BLaER1 (cell line): ENCODE results near the gene ZNF236.
A peak's percentile ranks its signal among the peaks of the same experiment; 100 is the strongest.

ENCODE experiments used
- H3K27ac ChIP-seq: shearing (Covaris generic); formaldehyde crosslinking; 2 replicates; pipeline ENCODE4 v1.8.1; 2022
- H3K27me3 ChIP-seq: shearing (Covaris generic); formaldehyde crosslinking; 2 replicates; pipeline ENCODE4 v1.8.1; 2022
- H3K36me3 ChIP-seq: shearing (Covaris generic); formaldehyde crosslinking; 2 replicates; pipeline ENCODE4 v1.8.1; 2022
- H3K4me1 ChIP-seq: shearing (Covaris generic); formaldehyde crosslinking; 2 replicates; pipeline ENCODE4 v1.8.1; 2022
- H3K4me2 ChIP-seq: shearing (Covaris generic); formaldehyde crosslinking; 2 replicates; pipeline ENCODE4 v1.8.1; 2022
- H3K4me3 ChIP-seq: shearing (Covaris generic); formaldehyde crosslinking; 2 replicates; pipeline ENCODE4 v1.8.1; 2022
- H3K9ac ChIP-seq: shearing (Covaris generic); formaldehyde crosslinking; 2 replicates; pipeline ENCODE4 v1.8.1; 2022
- H3K9me3 ChIP-seq: shearing (Covaris generic); formaldehyde crosslinking; 2 replicates; pipeline ENCODE4 v1.8.1; 2022
- H4K20me1 ChIP-seq: shearing (Covaris generic); formaldehyde crosslinking; 2 replicates; pipeline ENCODE4 v1.8.1; 2022
- Cebpa-rat ChIP-seq: shearing (Covaris generic); IDR thresholded peaks from 2 replicates; pipeline ENCODE4 v1.8.1; 2022

ZNF236 gene

DNA sequence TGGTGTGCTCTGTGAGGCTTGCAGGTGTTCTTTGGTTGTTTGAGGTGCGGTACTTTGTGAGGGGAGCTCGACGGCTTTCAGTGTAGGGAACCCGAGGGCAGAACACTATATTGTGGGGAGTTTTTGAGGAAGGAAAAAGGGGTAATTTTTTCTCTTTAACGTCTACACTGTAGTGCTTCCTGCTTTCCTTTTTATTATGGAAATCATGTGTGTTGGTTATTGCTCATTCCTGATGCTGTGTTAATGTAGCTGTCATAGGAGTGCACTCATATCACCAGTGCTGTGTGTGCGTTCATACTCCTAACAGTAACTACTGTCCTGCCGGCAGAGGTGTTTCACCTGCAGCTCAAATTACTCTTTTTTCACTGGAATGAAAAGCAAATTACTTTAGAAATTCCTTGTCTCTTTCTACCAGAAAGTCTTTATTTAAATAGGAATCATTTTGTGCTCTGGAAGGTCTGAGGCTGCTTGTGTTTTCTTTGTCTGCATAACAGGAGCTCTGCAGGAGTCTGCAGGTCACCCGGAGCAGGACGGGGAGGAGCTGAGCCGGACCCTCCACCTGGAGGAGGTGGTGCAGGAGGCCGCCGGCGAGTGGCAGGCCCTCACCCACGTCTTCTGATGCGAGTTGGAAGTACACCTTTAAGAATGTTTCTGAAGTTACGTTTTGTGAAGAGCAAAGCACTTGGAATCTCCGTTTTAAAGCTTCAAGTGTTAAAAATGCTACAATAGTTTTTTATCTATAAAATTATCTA is 145.5 kb downstream of the ZNF236 start:
- Histone ChIP-seq H3K4me2 (no peak overlapping the region), H4K20me1 (no peaks in the 10 kb centered on the region), H3K9ac (no peak overlapping the region), H3K4me1 (peaks cover 38% of the 10 kb centered on the region), H3K27me3 (no peaks in the 10 kb centered on the region), H3K4me3 (no peak overlapping the region), H3K9me3 (peaks cover 15% of the 10 kb centered on the region), H3K27ac (no peak overlapping the region), H3K36me3 (peaks cover 34% of the 10 kb centered on the region)
- TF ChIP-seq Cebpa-rat, result no peak

DNA sequence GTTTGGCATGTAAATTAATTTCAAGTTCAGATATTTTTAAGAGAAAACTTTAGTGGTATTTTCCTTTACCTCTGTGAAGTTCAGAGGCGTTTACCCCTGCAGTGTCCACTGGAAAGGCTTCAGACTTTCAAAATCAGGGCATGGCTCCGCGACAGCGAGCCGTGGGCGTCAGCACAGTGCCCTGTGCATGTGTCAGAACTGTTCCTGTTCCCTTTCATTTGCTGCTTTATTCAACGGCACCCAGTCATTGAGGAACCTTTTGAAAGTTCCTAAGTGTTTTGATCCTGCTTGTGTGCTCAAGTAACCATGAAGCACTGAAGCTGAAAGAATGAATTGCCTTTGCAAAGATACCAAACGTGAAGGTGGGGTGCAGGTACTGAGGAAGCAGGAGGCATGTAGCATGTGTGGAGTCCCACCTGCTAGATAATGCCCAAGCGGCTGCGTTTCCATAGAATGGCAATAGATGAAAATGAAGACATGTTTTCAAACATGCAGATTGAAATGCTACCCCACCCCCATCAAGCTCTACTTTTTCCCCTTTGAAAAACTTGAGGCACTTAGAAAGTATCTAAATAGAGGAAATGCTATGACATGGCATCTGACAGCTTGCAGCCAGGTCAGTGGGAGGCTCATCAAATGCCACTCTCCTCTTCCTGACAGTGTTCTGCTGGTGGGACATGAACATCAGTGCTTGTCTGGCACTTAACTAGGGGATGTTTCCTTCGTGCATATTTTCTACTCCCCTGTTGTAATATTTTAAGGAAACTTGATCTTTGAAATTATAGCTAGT is 148.6 kb downstream of the ZNF236 start:
- no peak overlapping the region for H3K4me3 ChIP-seq
- peaks cover 9% of the 10 kb centered on the region for H3K9me3 ChIP-seq
- no peaks in the 10 kb centered on the region for H4K20me1 ChIP-seq
- H3K36me3 ChIP-seq, result peaks cover 37% of the 10 kb centered on the region
- no peak overlapping the region for H3K9ac ChIP-seq
- peaks cover 24% of the 10 kb centered on the region for H3K4me1 ChIP-seq
- no peak for TF ChIP-seq Cebpa-rat
- no peak overlapping the region for H3K27ac ChIP-seq
- no peaks in the 10 kb centered on the region for H3K27me3 ChIP-seq
- H3K4me2 ChIP-seq, result no peak overlapping the region

- H3K4me1 ChIP-seq, result peaks cover 18% of the 10 kb centered on the region
- H3K9ac ChIP-seq, result no peak overlapping the region
- H3K4me2 ChIP-seq, result no peak overlapping the region
- no peak overlapping the region for H3K4me3 ChIP-seq
- no peaks in the 10 kb centered on the region for H3K9me3 ChIP-seq
- no peaks in the 10 kb centered on the region for H4K20me1 ChIP-seq
- TF ChIP-seq Cebpa-rat, result no peak
- H3K27ac ChIP-seq, result no peak overlapping the region
- no peaks in the 10 kb centered on the region for H3K27me3 ChIP-seq
- H3K36me3 ChIP-seq, result peaks cover 30% of the 10 kb centered on the region
These were observed 149.9 kb downstream of the ZNF236 start for GRCh38 chr18:76972241-76972640.

GRCh38 chr18:76972846-76973519 is 150.6 kb downstream of the ZNF236 start:
- Histone ChIP-seq H3K4me3 (no peak overlapping the region), H4K20me1 (no peaks in the 10 kb centered on the region), H3K9me3 (no peaks in the 10 kb centered on the region), H3K27ac (no peak overlapping the region), H3K4me2 (no peak overlapping the region), H3K9ac (no peak overlapping the region), H3K36me3 (peaks cover 28% of the 10 kb centered on the region), H3K4me1 (peaks cover 18% of the 10 kb centered on the region), H3K27me3 (no peaks in the 10 kb centered on the region)
- no peak for TF ChIP-seq Cebpa-rat

DNA sequence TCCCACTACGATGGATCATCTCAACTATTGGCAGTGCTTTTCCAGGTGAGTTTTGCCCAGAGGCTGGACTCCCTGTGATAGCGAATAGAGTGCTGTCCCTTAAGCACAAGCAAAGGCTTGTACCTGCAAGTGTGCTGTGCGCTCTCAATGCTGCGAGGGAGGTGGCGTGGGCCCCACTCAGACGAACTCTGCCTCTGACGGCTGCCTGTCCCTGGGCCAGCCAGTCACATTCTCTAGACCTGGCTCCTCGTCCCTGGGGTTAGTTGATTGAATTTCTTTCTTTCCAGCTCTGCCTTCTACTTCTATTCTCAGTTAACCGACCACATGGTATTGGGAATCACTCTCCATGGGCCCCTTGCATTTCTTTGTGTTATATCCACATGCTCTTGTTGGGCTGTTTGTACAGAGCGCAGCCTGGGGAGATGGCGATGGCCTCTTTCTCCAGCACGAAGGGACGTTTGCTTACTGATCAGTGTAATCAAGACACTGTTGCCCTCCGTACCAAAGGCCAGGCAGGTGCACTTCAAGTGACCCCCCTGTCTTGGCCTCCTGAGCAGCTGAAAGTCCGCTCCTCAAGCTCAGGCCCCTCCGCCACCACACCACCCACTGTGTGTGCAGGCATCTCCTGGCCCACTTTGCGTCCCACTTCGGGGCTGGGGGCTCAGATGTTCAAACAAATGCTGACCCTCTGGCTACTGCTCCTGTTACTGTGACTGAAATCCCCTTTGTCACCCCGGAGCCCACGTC is 151.3 kb downstream of the ZNF236 start:
- peaks cover 18% of the 10 kb centered on the region for H3K4me1 ChIP-seq
- no peak overlapping the region for H3K4me3 ChIP-seq
- H3K27ac ChIP-seq, result no peak overlapping the region
- H3K36me3 ChIP-seq, result peaks cover 21% of the 10 kb centered on the region
- H4K20me1 ChIP-seq, result no peaks in the 10 kb centered on the region
- peak overlapping the region; percentile 35 for H3K4me2 ChIP-seq
- H3K9ac ChIP-seq, result no peak overlapping the region
- H3K27me3 ChIP-seq, result no peaks in the 10 kb centered on the region
- H3K9me3 ChIP-seq, result no peaks in the 10 kb centered on the region
- TF ChIP-seq Cebpa-rat, result no peak

DNA sequence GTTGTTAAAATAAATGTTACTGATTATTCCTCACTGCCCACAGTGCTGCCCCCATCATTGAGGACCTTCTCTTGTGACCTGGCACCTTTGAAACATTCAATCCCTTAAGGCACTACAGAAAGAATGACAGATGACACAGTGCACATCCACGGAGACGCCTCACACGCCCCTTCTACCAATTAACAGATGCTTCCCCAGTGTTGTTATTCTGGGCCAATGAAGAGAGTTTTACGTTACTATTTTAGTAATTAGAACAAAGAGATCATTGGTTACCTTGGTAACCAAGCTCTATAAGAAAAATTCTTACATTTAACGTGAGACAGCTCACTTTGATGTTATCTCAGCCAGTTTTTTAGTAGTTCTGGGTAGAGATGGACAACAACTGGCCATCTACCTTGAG is 152.0 kb downstream of the ZNF236 start:
- Histone ChIP-seq H3K27me3 (no peaks in the 10 kb centered on the region), H3K4me1 (peaks cover 23% of the 10 kb centered on the region), H3K27ac (no peak overlapping the region), H3K9me3 (no peaks in the 10 kb centered on the region), H3K4me3 (no peak overlapping the region), H3K36me3 (peaks cover 16% of the 10 kb centered on the region; the same call in 1 of the 2 replicates), H3K4me2 (peak overlapping the region; percentile 35), H4K20me1 (no peaks in the 10 kb centered on the region), H3K9ac (no peak overlapping the region)
- no peak for TF ChIP-seq Cebpa-rat

- H3K36me3 ChIP-seq, result peaks cover 16% of the 10 kb centered on the region; the same call in 1 of the 2 replicates
- no peak overlapping the region for H3K4me2 ChIP-seq
- TF ChIP-seq Cebpa-rat, result no peak
- H3K4me3 ChIP-seq, result no peak overlapping the region
- H3K27me3 ChIP-seq, result no peaks in the 10 kb centered on the region
- no peaks in the 10 kb centered on the region for H3K9me3 ChIP-seq
- H4K20me1 ChIP-seq, result no peaks in the 10 kb centered on the region
- no peak overlapping the region for H3K9ac ChIP-seq
- H3K4me1 ChIP-seq, result peaks cover 35% of the 10 kb centered on the region
- H3K27ac ChIP-seq, result no peak overlapping the region
These were observed 153.3 kb downstream of the ZNF236 start for GRCh38 chr18:76975577-76976110.

DNA sequence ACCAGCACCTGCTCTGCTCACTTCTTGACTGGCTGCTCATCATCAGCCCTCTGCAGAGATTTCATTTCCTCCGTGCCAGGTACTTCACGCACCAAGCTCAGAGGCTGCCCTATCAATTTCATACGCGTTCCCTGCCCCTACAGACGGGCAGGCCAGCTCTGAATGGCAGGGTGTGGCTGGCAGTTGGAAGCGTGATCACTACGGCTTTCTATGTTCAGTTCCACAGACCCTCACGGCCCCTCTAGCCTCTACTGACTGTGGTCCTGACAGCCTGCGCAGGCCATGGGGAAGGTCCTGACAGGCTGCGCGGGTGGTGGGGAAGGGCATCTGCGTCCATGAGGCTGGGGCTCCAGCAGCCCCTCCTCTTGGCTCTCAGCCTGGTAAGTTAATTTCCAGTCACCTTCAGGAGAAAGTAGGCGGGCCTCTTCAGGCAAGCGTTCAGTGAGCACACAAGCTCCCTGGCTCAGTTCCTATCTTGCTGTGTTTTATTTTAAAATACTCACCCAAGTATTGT is 154.8 kb downstream of the ZNF236 start:
- Histone ChIP-seq H3K4me2 (no peak overlapping the region), H3K36me3 (peaks cover 16% of the 10 kb centered on the region; the same call in 1 of the 2 replicates), H3K4me1 (peaks cover 43% of the 10 kb centered on the region)

DNA sequence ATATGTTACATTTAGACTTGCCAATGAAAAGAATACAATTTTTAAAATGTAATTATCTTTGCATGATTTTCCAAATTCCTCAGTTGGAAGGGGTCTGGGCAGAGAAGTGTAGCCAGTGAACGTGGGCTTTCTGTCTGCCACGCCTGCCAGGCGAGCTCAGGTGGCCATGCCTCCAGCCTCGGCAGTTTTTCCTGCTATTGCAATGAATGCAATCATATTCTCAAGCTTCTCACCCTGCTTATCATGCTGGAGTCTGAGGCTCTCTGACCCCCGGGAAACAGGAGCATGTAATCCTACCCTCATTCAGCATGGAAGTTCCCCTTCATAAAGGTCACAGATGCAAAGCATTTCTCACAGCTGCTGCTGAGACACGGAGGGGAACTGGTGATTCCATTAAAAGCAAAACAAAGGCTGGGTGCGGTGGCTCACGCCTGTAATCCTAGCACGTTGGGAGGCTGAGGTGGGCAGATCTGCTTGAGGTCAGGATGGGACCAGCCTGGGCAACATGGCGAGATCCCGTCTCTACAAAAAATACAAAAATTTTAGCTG is 155.4 kb downstream of the ZNF236 start:
- Histone ChIP-seq H4K20me1 (no peaks in the 10 kb centered on the region), H3K4me1 (peaks cover 44% of the 10 kb centered on the region), H3K4me2 (no peak overlapping the region), H3K27ac (no peak overlapping the region), H3K4me3 (no peak overlapping the region), H3K36me3 (peaks cover 16% of the 10 kb centered on the region; the same call in 1 of the 2 replicates), H3K9ac (no peak overlapping the region), H3K9me3 (no peaks in the 10 kb centered on the region), H3K27me3 (no peaks in the 10 kb centered on the region)
- no peak for TF ChIP-seq Cebpa-rat

More for the DNA sequence above, 154.8 kb downstream of the ZNF236 start:
- Histone ChIP-seq H3K9ac (no peak overlapping the region), H3K9me3 (no peaks in the 10 kb centered on the region), H3K4me3 (no peak overlapping the region), H3K27me3 (no peaks in the 10 kb centered on the region), H3K27ac (no peak overlapping the region), H4K20me1 (no peaks in the 10 kb centered on the region)
- no peak for TF ChIP-seq Cebpa-rat
